GM13976 (cell line): Measurements from ENCODE around the gene KRTAP2-1.

Experiments used
- DNase-seq: peaks from one replicate; pipeline ENCODE4 v3.0.0; 2012; ENCODE audit warnings: low spot score
- in situ Hi-C: fragments of 300-500 bp; cut with MboI; formaldehyde crosslinking; loops from one replicate; pipeline ENCODE4 v1.12.0; 2022; ENCODE audit warnings: low sequenced_read_pairs, mixed read lengths, inconsistent platforms; ENCODE audit not compliant: unreplicated experiment
- TF ChIP-seq, protein P1 (sequence below): IDR thresholded peaks from 2 replicates; pipeline ENCODE4 v1.5.1; 2012; ENCODE audit warnings: borderline replicate concordance, mild to moderate bottlenecking; ENCODE audit not compliant: insufficient read depth; ENCODE audit errors: extremely low read depth, missing control alignments, control extremely low read depth

KRTAP2-1 gene

DNA sequence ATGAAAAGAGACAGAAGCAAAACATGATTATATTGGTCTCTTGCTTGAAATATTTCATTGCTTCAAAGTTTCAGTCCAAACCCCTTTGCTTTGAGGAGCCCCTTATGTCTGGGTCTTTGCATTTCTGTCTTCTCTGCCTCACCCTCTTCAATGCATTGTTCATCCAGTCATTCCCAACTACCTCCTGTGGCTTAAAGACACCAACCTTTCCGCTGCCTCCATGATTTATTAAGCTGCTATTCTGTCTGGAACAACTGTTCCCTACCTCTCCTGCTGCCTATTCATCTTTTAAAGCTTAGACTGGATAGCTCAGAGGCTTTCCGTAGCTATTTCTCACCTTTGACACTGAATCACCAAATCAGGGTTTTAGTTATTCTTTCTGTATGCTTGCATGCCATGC lies 49.8 kb downstream of the KRTAP2-1 start:
- TF ChIP-seq, protein P1, sequence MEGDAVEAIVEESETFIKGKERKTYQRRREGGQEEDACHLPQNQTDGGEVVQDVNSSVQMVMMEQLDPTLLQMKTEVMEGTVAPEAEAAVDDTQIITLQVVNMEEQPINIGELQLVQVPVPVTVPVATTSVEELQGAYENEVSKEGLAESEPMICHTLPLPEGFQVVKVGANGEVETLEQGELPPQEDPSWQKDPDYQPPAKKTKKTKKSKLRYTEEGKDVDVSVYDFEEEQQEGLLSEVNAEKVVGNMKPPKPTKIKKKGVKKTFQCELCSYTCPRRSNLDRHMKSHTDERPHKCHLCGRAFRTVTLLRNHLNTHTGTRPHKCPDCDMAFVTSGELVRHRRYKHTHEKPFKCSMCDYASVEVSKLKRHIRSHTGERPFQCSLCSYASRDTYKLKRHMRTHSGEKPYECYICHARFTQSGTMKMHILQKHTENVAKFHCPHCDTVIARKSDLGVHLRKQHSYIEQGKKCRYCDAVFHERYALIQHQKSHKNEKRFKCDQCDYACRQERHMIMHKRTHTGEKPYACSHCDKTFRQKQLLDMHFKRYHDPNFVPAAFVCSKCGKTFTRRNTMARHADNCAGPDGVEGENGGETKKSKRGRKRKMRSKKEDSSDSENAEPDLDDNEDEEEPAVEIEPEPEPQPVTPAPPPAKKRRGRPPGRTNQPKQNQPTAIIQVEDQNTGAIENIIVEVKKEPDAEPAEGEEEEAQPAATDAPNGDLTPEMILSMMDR: no peak
- in situ Hi-C loops: no loop called here

DNA sequence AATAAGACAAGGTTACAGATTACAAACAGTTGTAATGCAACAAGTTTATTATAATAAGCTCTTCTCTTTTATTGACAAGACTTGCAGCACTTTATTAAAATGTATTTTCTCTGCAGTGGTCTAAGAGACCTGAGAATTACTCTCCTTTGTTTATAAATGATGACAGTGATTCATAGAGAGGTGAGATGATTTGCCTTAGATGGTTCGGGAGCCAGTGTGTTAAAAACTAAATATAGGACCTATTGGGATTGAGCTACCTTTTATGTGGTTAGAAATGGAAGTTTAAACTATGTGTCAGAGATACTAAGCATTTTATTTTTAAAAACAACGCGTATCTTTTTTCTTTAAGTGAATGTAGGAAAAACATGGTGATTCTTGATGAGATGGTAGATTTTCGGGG lies 50.3 kb downstream of the KRTAP2-1 start:
- in situ Hi-C loops: no loop called here
- DNase-seq: no peak
- TF ChIP-seq, protein P1: no peak

More for the DNA sequence above, 49.8 kb downstream of the KRTAP2-1 start:
- DNase-seq: no peak
